Measurements from ENCODE around the gene VWA3B. TPM values are rescaled to one million over a fixed set of nuclear protein-coding genes. Genes with fewer than 3 reads are reported as not detected.
A peak's percentile ranks its signal among the peaks of the same experiment; 100 is the strongest.

VWA3B gene
- total and polyA plus RNA-seq, 2 of the 4 experiments (the other 2 are of a cell fraction) = not detected

- Histone ChIP-seq H3K4me2 (ENCODE audit: low read depth, low read length) (peak overlapping the region; percentile 48; the same call in 1 of the 2 replicates), H3K79me1 (ENCODE audit: low read depth in 1 of 2, low read length in 2 of 2) (no peaks in the 10 kb centered on the region), H2BK20ac (ENCODE audit: low read depth, low read length) (no peak overlapping the region), H3K9ac (ENCODE audit: low read depth, low read length) (no peak overlapping the region), H2BK120ac (ENCODE audit: low read depth, low read length) (no peak overlapping the region), H3K9me1 (ENCODE audit: insufficient read depth, low read length) (no peaks in the 10 kb centered on the region), H3K4me1 (ENCODE audit: control insufficient read depth, insufficient read depth, low read length) (no peaks in the 10 kb centered on the region), H3K27ac (ENCODE audit: insufficient read depth, low read length) (no peak overlapping the region), H4K5ac (ENCODE audit: low read depth, low read length) (no peak overlapping the region), H4K20me1 (ENCODE audit: insufficient read depth, low read length) (no peaks in the 10 kb centered on the region), H4K8ac (ENCODE audit: low read depth in 2 of 2, low read length in 2 of 2) (no peak overlapping the region; a peak in 1 of 4 replicates), H3K14ac (replicated peaks; ENCODE audit: low read depth, low read length) (no peak overlapping the region), H3K36me3 (ENCODE audit: control insufficient read depth, insufficient read depth, low read length) (no peaks in the 10 kb centered on the region), H3K23ac (ENCODE audit: low read depth, low read length) (no peak overlapping the region), H2AFZ (replicated peaks; ENCODE audit: low read length, poor library complexity) (no peak overlapping the region), H3K4me3 (ENCODE audit: insufficient read depth, low read depth, low read length) (peak overlapping the region; percentile 26; the same call in 1 of the 2 replicates), H2AK9ac (replicated peaks; ENCODE audit: low read depth, low read length, poor library complexity) (no peak overlapping the region), H2BK15ac (ENCODE audit: low read depth, low read length) (no peak overlapping the region), H4K91ac (ENCODE audit: insufficient read depth, low read depth, low read length) (no peak overlapping the region), H3K27me3 (ENCODE audit: control insufficient read depth, insufficient read depth, low read length) (peaks cover 3% of the 10 kb centered on the region; the same call in 1 of the 2 replicates), H3K9me3 (ENCODE audit: control insufficient read depth, insufficient read depth, low read length) (no peaks in the 10 kb centered on the region), H2AK5ac (ENCODE audit: low read depth, low read length) (no peak overlapping the region), H3K18ac (ENCODE audit: low read depth, low read length) (no peak overlapping the region), H2BK5ac (ENCODE audit: low read depth, low read length, poor library complexity, severe bottlenecking) (no peak overlapping the region), H3K4ac (ENCODE audit: low read depth, low read length) (no peak overlapping the region), H3K56ac (ENCODE audit: extremely low read depth, insufficient read depth, low read length) (no peak overlapping the region)
- no peak; the same call in 1 of the 2 replicates for ATAC-seq (ENCODE audit: low read depth)
- dilution Hi-C loops (cut with HindIII; ENCODE audit: low sequenced_read_pairs, unreplicated experiment) = no loop called here
- BruUV-seq (replicated peaks) = no TSS peak
- TF ChIP-seq MAFK (IDR thresholded peaks at IDR 0.05; ENCODE audit: low read depth, low read length) (peak; percentile 72), ELK1 (IDR thresholded peaks at IDR 0.05; ENCODE audit: borderline replicate concordance, low read depth, low read length) (no peak)
- POLR2A ChIA-PET (ENCODE audit: unreplicated experiment) = no interaction called here
- no CpG with 5 or more reads among the region's 3 CpGs for WGBS, 2 experiments (ENCODE audit: extremely low coverage in 2 of 2, insufficient read length in 1 of 2)
- intact Hi-C loops (cut with micrococcal nuclease) = loop anchor here (5.0 kb wide), 2 partner anchors 151 to 341 kb away; partner anchors contain the start of gene TMEM131
- no peak for DNase-seq
- CTCF ChIA-PET = no interaction called here
- in situ Hi-C loops (cut with MboI; ENCODE audit: low sequenced_read_pairs) = no loop called here
Observed at GRCh38 chr2:98148595-98149332, 61.8 kb downstream of the VWA3B start.

All from IMR-90 (cell line).